IPS-18a (cell line): ENCODE results near the gene LTBR.

Source experiments
- H3K27ac ChIP-seq: one replicate; pipeline ENCODE4 v1.5.1; 2013; ENCODE audit warnings: low read length
- H3K27me3 ChIP-seq: one replicate; pipeline ENCODE4 v1.6.1; 2013; ENCODE audit warnings: mild to moderate bottlenecking, low read length; ENCODE audit not compliant: control insufficient read depth, insufficient read depth
- H3K36me3 ChIP-seq: one replicate; pipeline ENCODE4 v1.6.1; 2013; ENCODE audit warnings: low read depth, low read length; ENCODE audit not compliant: control insufficient read depth
- H3K4me1 ChIP-seq: one replicate; pipeline ENCODE4 v1.6.1; 2013; ENCODE audit warnings: low read depth, low read length; ENCODE audit not compliant: control insufficient read depth
- H3K4me3 ChIP-seq: one replicate; pipeline ENCODE4 v1.5.1; 2013; ENCODE audit warnings: low read length
- H3K9ac ChIP-seq: one replicate; pipeline ENCODE4 v1.6.1; 2013; ENCODE audit warnings: mild to moderate bottlenecking, low read length, moderate library complexity
- H3K9me3 ChIP-seq: one replicate; pipeline ENCODE4 v1.6.1; 2013; ENCODE audit warnings: low read depth, low read length; ENCODE audit not compliant: control insufficient read depth

The LTBR gene

GRCh38 chr12:6440391-6440790, 56.4 kb downstream of the LTBR start:
- Histone ChIP-seq H3K36me3 (no peaks in the 10 kb centered on the region), H3K4me3 (no peak overlapping the region), H3K27ac (no peak overlapping the region), H3K9ac (no peak overlapping the region), H3K9me3 (no peaks in the 10 kb centered on the region), H3K27me3 (no peaks in the 10 kb centered on the region), H3K4me1 (no peaks in the 10 kb centered on the region)
